ENCODE results near the gene ATP8B1. TPM values are rescaled to one million over a fixed set of nuclear protein-coding genes. Genes with fewer than 3 reads are reported as not detected.

The ATP8B1 gene
- total RNA-seq, 1 experiment from 2014 or later, result 5.6 TPM

DNA sequence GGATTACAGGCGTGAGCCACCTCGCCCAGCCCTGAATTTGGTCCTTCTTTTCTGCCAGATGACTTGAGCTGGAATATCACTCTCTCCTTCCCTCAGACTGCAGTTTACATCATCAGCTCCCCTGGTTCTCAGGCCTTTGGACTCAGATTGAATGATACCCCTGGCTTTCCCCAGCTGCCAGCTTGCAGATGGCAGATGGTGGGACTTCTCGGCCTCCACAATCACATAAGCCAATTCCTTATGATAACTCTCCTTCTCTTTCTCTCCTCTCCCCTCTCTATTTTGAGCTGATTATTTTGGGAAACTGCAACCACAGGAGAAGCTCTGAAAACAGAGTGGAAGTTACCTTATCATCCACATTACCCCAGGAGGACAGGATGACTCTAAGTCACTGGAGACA, 33.4 kb upstream of the ATP8B1 start:
- POLR2A ChIA-PET, result no interaction called here
- CTCF ChIA-PET, result interaction anchor here (1.2 to 2.5 kb wide), 2 partner anchors 45 to 214 kb away, joined by 3 to 7 read pairs; no protein-coding TSS in a partner anchor
- peaks cover 15% of the 10 kb centered on the region for H3K9me3 Mint-ChIP-seq
- no peak overlapping the region for H3K4me3 Mint-ChIP-seq
- no peak for ATAC-seq
- no peak for TF ChIP-seq ELF4 (CRISPR knock-in tag; IDR thresholded peaks at IDR 0.05; ENCODE audit: low read depth)
- TF ChIP-seq, protein P1, sequence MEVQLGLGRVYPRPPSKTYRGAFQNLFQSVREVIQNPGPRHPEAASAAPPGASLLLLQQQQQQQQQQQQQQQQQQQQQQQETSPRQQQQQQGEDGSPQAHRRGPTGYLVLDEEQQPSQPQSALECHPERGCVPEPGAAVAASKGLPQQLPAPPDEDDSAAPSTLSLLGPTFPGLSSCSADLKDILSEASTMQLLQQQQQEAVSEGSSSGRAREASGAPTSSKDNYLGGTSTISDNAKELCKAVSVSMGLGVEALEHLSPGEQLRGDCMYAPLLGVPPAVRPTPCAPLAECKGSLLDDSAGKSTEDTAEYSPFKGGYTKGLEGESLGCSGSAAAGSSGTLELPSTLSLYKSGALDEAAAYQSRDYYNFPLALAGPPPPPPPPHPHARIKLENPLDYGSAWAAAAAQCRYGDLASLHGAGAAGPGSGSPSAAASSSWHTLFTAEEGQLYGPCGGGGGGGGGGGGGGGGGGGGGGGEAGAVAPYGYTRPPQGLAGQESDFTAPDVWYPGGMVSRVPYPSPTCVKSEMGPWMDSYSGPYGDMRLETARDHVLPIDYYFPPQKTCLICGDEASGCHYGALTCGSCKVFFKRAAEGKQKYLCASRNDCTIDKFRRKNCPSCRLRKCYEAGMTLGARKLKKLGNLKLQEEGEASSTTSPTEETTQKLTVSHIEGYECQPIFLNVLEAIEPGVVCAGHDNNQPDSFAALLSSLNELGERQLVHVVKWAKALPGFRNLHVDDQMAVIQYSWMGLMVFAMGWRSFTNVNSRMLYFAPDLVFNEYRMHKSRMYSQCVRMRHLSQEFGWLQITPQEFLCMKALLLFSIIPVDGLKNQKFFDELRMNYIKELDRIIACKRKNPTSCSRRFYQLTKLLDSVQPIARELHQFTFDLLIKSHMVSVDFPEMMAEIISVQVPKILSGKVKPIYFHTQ (CRISPR knock-in tag; IDR thresholded peaks at IDR 0.05), result no peak
- TF ChIP-seq, protein P2, sequence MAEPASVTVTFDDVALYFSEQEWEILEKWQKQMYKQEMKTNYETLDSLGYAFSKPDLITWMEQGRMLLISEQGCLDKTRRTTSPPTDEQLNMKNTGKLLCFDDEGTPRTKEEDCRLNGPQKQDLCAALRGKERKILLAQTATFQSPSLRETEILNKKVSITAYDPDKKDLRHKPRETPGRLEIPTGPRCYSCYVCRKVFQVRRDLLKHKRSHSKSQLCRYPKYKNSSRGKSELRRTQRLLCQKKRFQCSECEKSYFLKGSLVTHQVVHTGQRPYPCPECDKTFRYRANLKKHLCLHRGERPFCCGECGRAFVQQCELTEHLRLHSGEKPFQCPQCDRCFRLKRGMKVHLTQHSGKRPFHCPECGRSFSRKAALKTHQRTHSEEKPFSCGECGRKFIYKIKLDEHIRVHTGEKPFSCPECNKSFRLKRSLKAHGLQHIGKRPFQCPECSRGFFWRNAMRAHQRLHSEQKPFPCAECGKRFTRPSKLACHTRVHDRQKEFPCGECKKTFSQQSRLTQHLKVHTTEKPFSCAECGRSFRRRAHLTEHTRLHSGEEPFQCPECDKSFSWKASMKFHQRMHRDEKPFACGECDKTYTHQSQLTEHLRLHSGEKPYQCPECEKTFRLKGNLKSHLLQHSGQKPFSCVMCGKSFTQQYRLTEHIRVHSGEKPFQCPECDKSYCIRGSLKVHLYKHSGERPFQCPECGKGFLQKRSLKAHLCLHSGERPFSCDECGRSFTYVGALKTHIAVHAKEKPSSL (CRISPR knock-in tag; conservative IDR thresholded peaks at IDR 0.05), result no peak
- TF ChIP-seq, protein P3, sequence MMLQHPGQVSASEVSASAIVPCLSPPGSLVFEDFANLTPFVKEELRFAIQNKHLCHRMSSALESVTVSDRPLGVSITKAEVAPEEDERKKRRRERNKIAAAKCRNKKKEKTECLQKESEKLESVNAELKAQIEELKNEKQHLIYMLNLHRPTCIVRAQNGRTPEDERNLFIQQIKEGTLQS (CRISPR knock-in tag; conservative IDR thresholded peaks at IDR 0.05), result no peak
- TF ChIP-seq, protein P4, sequence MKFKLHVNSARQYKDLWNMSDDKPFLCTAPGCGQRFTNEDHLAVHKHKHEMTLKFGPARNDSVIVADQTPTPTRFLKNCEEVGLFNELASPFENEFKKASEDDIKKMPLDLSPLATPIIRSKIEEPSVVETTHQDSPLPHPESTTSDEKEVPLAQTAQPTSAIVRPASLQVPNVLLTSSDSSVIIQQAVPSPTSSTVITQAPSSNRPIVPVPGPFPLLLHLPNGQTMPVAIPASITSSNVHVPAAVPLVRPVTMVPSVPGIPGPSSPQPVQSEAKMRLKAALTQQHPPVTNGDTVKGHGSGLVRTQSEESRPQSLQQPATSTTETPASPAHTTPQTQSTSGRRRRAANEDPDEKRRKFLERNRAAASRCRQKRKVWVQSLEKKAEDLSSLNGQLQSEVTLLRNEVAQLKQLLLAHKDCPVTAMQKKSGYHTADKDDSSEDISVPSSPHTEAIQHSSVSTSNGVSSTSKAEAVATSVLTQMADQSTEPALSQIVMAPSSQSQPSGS (CRISPR knock-in tag; IDR thresholded peaks at IDR 0.05; ENCODE audit: borderline replicate concordance, low read depth), result no peak
- TF ChIP-seq ZNF423 (CRISPR knock-in tag; IDR thresholded peaks at IDR 0.05), result no peak
- TF ChIP-seq EMX1 (CRISPR knock-in tag; IDR thresholded peaks at IDR 0.05), result no peak
- DNase-seq (ENCODE audit: low spot score), result no peak
- no peaks in the 10 kb centered on the region for H3K27me3 Mint-ChIP-seq (ENCODE audit: low read depth)
- H3K27ac Mint-ChIP-seq, result no peak overlapping the region
- H3K36me3 Mint-ChIP-seq, result no peaks in the 10 kb centered on the region
- no peaks in the 10 kb centered on the region for H3K4me1 Mint-ChIP-seq

- H3K27me3 Mint-ChIP-seq (ENCODE audit: low read depth), result no peaks in the 10 kb centered on the region
- peaks cover 18% of the 10 kb centered on the region for H3K9me3 Mint-ChIP-seq
- H3K27ac Mint-ChIP-seq, result no peak overlapping the region
- H3K36me3 Mint-ChIP-seq, result no peaks in the 10 kb centered on the region
- CTCF ChIA-PET, result interaction anchor here (1.2 kb wide), 1 partner anchor 214 kb away, joined by 3 read pairs; no protein-coding TSS in a partner anchor
- no peaks in the 10 kb centered on the region for H3K4me1 Mint-ChIP-seq
- DNase-seq (ENCODE audit: low spot score), result no peak
- POLR2A ChIA-PET, result no interaction called here
- H3K4me3 Mint-ChIP-seq, result no peak overlapping the region
- no peak for ATAC-seq
- no peak for TF ChIP-seq JUN (CRISPR knock-in tag; IDR thresholded peaks at IDR 0.05)
- no peak for TF ChIP-seq GTF2I (CRISPR knock-in tag; conservative IDR thresholded peaks at IDR 0.05)
- TF ChIP-seq PRRX2 (CRISPR knock-in tag; IDR thresholded peaks at IDR 0.05), result no peak
- TF ChIP-seq HMGA2 (CRISPR knock-in tag; IDR thresholded peaks at IDR 0.05), result no peak
- TF ChIP-seq ZNF317 (CRISPR knock-in tag; IDR thresholded peaks at IDR 0.05; ENCODE audit: borderline replicate concordance, low read depth), result no peak
- no peak for TF ChIP-seq ZNF416 (CRISPR knock-in tag; IDR thresholded peaks at IDR 0.05)
- TF ChIP-seq ZNF396 (CRISPR knock-in tag; IDR thresholded peaks at IDR 0.05; ENCODE audit: borderline replicate concordance), result no peak
- no peak for TF ChIP-seq E2F4 (CRISPR knock-in tag; IDR thresholded peaks at IDR 0.05; ENCODE audit: borderline replicate concordance, low read depth)
- TF ChIP-seq, protein P3 (CRISPR knock-in tag; conservative IDR thresholded peaks at IDR 0.05), result no peak
- TF ChIP-seq NFATC4 (CRISPR knock-in tag; IDR thresholded peaks at IDR 0.05), result no peak
- no peak for TF ChIP-seq NFE2L1 (CRISPR knock-in tag; IDR thresholded peaks at IDR 0.05)
- TF ChIP-seq NR1H2 (CRISPR knock-in tag; IDR thresholded peaks at IDR 0.05), result no peak
- TF ChIP-seq, protein P5, sequence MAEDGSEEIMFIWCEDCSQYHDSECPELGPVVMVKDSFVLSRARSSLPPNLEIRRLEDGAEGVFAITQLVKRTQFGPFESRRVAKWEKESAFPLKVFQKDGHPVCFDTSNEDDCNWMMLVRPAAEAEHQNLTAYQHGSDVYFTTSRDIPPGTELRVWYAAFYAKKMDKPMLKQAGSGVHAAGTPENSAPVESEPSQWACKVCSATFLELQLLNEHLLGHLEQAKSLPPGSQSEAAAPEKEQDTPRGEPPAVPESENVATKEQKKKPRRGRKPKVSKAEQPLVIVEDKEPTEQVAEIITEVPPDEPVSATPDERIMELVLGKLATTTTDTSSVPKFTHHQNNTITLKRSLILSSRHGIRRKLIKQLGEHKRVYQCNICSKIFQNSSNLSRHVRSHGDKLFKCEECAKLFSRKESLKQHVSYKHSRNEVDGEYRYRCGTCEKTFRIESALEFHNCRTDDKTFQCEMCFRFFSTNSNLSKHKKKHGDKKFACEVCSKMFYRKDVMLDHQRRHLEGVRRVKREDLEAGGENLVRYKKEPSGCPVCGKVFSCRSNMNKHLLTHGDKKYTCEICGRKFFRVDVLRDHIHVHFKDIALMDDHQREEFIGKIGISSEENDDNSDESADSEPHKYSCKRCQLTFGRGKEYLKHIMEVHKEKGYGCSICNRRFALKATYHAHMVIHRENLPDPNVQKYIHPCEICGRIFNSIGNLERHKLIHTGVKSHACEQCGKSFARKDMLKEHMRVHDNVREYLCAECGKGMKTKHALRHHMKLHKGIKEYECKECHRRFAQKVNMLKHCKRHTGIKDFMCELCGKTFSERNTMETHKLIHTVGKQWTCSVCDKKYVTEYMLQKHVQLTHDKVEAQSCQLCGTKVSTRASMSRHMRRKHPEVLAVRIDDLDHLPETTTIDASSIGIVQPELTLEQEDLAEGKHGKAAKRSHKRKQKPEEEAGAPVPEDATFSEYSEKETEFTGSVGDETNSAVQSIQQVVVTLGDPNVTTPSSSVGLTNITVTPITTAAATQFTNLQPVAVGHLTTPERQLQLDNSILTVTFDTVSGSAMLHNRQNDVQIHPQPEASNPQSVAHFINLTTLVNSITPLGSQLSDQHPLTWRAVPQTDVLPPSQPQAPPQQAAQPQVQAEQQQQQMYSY (CRISPR knock-in tag; IDR thresholded peaks at IDR 0.05), result no peak
- TF ChIP-seq, protein P6, sequence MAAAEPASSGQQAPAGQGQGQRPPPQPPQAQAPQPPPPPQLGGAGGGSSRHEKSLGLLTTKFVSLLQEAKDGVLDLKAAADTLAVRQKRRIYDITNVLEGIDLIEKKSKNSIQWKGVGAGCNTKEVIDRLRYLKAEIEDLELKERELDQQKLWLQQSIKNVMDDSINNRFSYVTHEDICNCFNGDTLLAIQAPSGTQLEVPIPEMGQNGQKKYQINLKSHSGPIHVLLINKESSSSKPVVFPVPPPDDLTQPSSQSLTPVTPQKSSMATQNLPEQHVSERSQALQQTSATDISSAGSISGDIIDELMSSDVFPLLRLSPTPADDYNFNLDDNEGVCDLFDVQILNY (CRISPR knock-in tag; IDR thresholded peaks at IDR 0.05), result no peak
- TF ChIP-seq, protein P7, sequence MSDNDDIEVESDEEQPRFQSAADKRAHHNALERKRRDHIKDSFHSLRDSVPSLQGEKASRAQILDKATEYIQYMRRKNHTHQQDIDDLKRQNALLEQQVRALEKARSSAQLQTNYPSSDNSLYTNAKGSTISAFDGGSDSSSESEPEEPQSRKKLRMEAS (CRISPR knock-in tag; IDR thresholded peaks at IDR 0.05), result no peak
- no peak for TF ChIP-seq CREB1 (CRISPR knock-in tag; IDR thresholded peaks at IDR 0.05)
These were observed 32.8 kb upstream of the ATP8B1 start for GRCh38 chr18:57835904-57836303.
